ENCODE measurements around the gene C1QTNF3.

GRCh38 chr5:34038838-34039237, 4.2 kb downstream of the C1QTNF3 start:
- TF ChIP-seq PRDM15 (CRISPR knock-in tag; IDR thresholded peaks at IDR 0.05): no peak
- no peak for TF ChIP-seq CTCF (IDR thresholded peaks at IDR 0.05)
- no peak for TF ChIP-seq NR1H2 (CRISPR knock-in tag; IDR thresholded peaks at IDR 0.05)

Measured in WTC11 (cell line).